NCI-H2081 treated with DMSO at 0.1 percent for 48 hours (cell line): ENCODE data around the gene ACSS1.

ENCODE experiments used
- DNase-seq: peaks from one replicate; lab custom pipeline; 2025; lab: John Stamatoyannopoulos, UW

The ACSS1 gene

DNA sequence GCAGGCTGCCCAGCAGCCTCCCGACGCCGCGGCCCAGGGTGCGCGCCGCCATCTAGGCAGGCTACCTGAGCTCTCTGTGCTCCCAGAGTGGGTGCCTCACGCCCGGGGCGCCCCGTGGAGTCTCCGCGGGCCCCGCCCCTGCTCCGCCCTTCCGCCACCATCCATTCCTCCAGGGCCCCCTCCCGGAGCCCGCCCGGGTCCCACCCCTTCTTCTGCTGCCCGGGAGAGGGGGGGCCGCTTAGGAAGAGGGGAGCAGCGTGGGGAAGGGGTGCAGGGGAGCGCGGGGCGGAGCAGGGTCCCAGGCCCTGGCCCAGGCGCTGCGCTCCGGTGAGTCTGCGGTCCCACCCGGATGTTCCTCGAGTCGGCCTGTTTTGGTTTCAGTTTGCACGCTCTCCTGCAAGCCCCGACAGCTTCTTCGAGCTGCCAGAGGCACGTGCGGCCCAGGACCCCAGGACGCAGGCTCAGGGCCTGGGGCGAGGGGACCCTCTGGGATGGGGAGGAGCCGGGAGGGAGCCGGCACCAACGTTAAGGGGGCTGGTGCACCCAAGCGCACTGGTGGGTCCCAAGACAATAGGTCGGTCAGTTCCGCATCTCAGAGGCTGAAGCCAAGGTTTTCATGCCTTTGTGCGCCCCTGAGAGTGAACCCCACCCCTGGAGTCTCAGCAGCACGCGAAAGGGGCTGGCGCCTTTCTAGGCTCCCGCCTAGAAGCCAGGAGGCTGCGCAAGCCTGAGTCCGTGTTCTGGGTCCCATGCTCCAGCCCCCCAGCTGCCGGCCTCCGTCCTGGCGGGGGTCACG lies at the start of gene ACSS1:
Gene ACSS1 (minus strand): TSS at position 89 of the 796 bp plus-strand sequence. CDS start 37 bp downstream, at position 52.
- no peak for DNase-seq

DNA sequence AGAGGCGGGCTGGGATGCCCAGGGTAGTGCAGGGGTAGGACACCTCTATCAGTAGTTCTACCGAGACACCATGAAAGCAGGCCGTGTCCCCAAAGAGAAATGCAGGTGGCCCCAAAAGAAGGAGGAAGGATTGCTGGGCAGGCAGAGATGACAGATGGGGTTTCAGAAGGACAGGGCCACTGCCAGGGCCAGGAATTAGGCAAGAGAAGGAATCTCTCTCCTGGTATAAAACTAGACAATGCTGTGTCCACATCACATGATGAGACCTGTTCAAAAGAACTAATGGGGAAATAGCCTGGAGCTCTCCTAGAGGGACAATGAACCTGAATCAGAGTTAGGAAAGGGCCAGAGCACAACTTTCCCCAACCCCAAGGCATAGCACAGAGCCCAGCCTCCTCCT lies 45.6 kb upstream of the ACSS1 start:
- no peak for DNase-seq

DNA sequence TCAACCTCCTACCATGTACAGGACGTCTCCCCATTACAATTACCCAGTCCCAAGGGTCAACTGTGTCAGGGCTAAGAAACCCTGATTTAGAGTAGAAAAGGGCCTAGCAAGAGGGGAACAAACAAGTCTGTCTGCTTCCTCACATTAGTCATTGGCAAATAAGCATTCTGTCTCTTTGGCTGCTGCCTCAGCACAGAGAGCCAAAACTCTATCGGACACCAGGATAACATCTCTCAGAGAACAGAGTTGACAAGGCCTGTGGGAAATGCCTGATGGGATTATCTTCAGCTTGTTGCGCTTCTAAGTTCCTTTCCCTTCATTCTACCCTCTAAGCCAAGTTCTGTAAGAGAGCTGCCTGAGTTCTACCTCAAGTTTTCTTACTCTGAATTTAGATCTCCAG lies 43.0 kb upstream of the ACSS1 start:
- DNase-seq: no peak

DNA sequence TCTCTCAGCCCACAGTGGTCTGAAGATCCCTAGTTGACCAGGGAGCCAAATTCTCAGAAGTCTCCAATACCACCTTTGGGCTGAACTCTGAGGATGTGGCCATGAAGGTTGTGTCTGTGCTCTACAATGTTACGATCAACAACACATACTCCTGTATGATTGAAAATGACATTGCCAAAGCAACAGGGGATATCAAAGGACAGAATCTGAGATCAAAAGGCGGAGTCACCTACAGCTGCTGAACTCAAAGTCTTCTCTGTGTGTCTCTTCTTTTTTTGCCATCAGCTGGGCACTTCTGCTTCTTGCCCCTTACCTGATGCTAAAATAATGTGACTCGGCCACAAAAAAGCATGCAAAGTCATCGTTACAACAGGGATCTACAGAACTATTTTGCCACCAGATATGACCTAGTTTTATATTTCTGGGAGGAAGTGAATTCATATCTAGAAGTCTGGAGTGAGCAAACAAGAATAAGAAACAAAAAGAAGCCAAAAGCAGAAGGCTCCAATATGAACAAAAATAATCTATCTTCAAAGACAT lies 41.7 kb upstream of the ACSS1 start:
- DNase-seq: no peak

DNA sequence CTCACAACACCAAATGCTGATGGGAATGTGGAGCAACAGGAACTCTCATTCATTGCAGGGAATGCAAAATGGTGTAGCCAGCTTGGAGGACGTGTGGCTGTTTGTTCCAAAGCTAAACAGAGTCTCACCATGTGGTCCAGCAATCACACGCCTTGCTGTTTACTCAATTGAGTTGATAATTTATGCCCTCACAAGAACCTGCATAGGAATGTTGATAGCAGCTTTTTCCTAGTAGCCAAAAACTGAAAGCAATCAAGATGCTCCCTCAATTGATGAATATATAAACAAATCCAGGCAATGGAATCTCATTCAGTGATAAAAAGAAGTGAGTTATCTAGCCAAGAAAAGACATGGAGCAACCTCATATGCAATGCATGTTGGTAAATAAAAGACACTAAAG lies 39.6 kb upstream of the ACSS1 start:
- DNase-seq: no peak

DNA sequence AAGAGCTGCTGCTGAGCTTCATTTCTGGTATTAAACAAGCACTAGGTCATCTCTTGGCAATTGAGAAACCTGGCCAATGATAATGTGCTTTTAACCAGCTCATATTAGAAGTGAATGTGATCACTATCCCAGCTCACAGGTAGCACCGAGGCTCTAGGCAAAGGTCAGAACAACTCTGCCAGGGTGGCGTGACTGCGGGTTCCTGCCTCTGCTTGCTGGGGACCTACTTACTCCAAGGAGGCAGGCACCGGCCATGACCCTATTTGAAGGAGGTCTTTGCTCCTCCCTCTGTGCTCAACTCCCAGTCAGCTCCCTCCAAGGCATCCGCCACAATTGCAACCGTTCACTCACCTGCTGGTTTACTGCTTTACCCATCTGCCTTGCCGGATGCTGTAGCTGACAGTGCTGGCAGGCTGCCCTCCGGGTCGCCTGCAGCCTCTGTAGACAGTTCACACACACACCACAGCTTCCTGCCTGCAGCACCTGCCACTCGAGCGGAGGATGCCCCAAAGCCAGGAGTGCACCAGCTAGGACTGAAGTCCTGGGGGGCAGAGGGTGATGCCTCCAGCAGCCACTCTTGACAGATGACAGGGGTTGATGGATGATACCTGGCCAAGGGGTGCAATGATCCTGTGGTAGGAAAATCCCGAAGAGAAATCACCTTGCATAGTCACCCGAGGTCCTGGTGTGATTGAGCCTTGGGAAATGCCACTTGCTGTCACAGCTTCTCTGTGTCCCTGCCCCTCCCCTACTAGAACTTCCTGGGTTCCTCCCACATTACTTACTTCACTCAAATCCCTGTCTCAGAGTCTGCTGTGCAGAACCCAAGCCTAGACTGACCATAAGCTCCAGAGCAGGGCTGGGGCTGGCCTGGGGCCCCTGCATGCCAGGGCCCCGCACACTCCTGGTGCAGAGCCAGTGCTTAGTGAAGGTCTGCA lies 32.8 kb upstream of the ACSS1 start:
- DNase-seq: peak; percentile 79

DNA sequence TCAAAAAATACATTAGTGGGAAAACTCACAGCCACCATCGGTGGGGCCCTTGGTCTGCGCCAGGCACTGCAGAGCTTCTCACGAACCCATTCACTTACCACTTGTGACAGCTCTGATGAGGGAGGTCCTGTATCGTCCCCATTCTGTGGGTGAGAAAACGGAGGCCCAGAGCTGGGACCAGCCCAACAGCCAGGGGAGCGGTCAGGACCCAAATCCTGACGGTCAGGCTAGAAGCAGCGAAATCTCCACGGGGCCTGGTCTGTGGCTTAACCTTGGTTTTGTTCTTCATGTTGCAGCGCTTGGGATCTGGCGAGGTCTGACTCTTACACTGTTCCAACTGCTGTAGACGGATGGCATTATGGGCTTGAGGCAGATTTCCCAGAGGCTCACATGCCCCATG lies 31.7 kb upstream of the ACSS1 start:
- DNase-seq: no peak

DNA sequence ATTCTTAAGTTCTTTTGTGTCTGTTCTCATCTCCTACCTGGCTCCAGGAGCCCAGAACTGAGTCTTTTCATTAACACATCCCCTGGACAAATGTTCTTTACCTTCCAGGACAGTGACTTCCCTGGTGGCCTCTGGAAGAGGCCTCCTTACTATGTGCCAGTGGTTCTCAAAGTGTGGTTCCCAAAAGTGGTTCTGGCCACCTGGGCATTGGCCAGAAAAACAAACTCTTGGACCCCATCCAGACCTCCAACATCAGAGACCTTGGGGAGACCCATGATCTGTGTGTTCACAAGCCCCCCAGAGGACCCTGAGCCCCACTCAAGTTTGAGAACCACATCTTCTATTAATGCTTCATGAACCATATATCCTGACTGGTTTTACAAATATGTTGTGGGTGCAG lies 31.2 kb upstream of the ACSS1 start:
- no peak for DNase-seq

DNA sequence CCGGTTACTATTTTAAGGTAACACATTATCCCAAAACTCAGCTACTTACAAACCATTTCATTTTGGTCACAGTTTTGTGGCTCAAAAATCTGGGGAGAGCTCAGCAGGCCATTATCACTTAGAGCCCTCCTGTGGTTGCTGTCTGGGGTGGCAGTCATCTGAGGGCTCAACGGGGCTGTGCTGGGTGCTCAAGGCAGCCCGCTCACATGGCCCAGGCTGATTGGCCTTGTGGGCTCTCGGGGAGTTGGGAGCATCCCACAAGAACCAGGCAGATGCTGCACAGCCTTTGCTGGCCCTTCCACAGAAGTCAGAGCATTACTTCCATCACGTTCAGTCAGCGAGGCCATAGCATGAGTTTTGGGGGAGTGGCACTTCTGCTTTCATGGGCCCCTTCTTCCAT lies 30.3 kb upstream of the ACSS1 start:
- no peak for DNase-seq

DNA sequence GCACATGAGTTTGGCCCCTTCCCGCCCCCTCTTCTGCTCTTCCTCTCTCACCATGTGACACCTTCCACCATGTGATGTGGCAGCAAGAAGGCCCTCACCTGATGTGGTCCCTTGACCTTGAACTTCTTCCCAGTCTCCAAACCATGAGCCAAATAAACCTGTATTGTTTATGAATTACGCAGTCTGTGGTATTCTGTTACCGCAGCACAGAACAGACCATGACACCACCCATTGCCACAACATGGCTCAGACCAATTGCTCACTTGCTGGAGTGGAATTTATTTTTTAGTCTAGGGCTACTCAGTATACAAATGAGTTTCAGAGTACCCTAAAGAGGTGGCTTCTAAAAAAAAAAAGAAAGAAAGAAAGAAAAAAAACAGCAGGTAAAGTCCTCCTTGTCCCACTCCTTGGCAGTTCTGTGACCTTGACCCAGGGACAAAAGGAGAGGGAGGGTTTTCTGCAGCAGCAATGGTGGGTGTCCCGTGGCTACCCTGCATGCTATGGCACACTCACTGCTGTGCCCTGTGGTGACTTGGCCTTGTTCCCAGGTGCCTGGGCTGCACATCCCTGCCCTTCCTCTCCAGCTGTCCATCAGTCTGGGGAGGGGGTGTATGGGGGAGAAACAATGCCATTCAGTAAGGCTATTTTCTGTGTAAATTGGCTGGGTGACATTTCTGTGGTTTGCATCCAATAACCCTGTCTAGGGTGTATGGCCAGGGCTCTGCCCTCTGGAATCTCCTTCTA lies 29.4 kb upstream of the ACSS1 start:
- DNase-seq: no peak

DNA sequence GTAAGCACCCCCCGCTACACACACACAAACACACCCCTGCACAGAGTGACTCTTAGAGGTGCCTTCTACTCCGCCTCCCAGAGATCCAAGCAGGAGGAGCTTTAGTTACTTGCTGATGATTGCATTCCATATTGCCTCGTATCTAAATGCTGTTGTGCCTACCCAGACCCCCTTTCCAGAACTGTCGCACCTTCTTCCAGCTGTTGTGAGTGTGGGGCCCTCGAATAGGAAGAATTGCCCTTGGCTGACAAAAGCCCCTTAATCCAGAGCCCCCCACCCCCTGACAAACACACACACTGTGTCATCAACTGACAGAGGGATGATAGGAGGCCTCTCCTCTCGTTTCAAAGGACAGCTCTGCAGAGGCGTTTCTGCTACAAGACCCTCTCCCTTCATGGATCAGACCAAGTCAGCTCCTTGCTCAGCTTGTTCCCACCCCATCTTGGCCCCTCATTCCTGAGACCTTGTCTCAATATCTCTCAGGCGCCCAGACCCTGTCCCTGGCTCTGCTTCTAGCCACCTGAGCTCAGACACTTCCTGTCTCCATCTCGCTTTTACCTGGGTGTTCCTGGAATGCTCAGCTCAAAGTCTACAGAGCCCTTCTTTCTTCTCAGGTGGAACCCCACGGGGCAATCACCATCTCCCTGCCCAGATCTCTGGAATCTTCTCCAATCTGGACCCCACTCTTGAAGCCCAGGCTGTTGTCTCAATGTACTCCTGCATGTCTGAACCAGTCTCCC lies 28.0 kb upstream of the ACSS1 start:
- no peak for DNase-seq

DNA sequence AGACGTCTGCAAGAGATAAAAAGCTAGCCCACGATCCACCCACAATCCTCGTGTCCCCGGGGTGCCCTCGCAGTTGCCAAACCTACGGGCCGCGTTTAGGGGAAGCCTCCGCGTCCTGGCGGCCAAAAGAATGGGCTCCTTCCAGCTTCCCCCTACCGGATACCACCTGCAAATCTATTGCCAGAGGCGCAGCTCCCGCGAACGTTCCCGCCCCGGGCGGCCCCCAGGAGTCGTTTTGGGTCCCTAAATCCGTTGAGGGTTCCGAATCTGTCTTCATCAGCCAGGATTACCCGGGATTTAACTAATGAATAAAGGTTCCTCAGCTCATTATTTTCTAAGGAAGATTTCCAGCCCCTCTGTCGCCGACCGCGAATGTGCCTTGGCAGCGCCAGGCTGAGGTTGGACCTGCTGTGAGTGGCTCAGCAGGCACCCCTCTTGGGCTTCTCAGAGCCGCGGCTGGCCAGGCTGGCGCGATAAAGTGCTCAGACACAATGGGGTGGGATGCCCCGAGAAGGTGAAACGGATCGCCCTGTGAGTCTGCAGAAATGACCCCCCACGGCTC lies 26.8 kb upstream of the ACSS1 start:
- no peak for DNase-seq

DNA sequence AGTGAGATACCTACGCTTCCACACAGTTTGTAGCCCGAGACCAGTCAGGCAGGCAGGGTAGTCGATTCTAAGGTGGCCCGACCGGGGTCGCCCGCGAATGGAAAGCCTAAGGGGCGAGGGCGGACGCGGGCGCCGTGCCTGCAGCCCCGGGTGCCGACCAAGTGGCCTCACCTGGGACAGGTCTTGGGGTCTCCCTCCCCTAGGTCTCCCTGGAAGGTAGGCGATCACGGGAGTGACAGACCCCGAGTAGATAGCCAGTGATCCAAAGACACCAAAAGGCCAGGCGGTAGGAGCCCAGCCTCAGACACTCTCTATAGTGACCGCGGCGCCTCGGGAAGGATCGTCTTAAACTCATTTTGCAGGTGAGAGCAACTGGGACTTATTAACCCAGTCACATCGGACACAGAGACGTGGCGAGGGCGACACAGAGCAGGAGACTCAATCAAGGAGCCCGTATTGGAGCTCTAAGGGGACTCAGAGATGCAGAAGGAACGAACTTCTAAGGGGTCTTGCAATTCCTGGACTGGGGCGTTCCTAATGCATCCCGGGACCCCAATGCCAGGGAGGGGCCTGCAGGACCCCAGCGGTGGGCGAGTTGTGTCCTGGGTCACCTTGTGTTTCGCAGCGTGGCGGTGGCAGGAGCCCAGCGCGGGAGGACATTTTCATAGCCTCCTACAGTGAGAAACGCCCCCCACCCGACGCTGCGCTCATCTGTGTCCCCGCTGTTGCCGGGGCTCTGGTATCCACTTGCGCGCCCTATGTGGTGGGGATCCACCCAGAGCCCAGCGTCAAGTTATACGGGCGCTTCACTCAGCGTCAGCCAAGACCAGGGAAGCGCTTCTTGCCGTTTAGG lies 26.1 kb upstream of the ACSS1 start:
- no peak for DNase-seq

DNA sequence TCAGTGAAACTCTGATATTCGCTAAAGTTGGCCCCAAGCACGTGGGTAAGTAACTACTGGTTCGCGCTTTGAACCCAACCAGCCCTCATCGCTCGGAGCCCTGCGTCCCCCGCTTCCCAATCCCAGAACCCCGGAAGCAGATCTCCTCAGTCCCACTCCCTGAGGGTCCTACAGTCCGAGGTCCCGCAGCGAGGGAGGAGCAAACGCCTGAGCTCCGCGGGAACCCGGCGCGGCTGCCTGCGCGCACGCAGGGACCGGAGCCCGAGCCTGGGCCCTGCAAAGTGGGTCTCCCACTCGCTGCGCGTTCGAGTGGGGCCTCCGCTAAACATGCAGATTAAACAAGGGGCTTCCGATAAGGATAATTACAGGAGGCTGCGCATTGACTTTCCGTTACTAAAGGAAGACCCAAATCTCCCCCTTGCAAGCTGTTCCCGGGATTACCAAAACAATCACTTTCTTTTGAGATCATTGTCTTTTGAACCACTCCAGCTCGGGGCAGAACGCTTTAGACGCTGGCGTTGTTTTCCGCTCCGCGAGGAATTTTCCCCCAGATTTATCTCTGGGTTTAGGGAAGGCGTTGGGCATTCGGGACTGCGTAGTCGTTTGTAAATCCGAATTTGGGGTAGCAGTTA lies 25.3 kb upstream of the ACSS1 start:
- no peak for DNase-seq

DNA sequence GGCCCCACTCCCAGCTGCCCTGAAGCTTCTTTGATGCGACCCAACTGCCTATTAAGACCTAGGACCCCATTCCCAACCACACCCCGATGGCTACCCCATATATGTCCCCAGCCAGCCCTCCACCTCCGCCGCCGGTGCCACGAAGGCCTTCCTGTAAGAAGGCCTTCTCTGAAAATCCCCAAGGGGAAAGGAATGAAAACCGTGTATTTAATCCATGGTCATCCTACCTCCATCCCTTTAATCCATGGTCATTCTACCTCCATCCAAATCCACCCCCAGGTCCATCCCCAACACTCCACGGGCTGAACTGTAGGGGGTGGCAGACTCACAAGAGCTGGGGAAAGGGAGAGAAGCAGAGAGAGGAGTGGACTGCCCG lies 24.5 kb upstream of the ACSS1 start:
- DNase-seq: no peak

DNA sequence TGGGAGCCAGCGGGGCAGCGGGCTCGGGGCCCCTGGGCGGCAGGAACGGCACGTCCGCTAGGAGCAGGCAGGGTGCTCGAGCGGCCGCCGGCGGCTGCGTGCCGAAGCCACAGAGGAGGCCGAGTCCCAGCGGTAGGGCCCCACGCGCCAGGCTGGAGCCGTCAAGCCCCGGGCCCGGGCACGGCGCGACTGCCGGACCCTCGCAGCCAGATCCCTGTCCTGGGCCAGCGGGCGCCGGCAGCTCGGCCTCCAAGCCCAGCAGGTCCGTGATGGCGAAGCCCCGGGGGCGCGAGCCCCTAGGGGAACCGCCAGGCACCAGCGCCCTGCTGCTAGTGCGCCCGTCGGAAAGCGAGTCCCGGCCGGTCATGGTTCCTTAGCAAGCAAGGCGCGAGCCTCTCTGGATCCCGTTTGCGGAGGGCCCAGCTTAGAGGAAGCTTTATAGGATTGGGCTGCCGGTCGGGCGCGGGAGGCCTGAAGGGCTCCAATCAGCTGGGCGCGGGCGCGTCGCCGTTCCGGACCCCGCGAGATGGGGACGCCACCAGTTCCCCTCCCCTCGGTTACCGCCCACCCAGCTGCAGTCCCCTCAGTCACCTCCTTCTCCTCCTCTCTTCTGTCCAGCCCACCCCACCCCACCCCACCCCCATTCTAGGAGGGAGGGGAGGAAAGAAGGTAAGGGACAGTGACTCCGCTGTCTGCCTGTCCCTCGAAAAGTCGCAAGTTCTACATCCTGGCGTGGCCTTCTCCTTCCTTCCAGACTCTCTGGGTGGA lies 24.0 kb upstream of the ACSS1 start, which contains the start of gene VSX1:
Gene VSX1 (minus strand): TSS at position 412 of the 768 bp plus-strand sequence. CDS start 45 bp downstream, at position 367.
- no peak for DNase-seq

DNA sequence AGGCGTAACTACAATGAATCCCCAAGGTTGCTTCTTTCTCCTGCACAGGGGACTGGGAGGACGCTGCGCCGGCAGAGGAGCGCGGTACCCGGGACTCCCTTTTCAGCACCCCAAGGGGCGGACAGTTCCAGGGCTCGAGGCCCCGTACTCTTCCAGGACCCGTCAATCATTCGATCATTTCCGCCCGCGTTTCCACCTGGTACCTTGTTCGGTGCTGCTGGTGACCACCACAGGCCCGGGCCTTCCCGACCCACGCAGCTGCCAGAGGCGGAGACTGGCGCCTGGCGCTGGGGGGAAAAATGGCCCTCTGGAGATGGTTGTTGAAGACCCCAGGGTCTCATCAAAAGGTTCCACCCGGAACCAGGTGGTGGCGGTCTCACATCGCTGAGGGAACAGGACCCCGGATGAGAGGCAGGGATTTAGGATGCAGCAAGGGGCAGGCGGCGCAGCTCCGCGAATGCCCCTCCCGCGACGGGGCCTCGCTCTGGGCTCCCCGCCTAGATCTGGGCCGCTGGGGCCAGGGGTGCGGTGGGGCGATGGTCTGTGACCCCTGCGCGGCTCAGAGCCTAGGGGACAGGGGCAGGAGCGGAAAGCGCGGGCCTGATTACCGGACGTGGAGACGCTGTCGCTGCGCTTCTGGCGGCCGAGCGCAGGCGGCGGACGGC lies 23.3 kb upstream of the ACSS1 start:
- no peak for DNase-seq

DNA sequence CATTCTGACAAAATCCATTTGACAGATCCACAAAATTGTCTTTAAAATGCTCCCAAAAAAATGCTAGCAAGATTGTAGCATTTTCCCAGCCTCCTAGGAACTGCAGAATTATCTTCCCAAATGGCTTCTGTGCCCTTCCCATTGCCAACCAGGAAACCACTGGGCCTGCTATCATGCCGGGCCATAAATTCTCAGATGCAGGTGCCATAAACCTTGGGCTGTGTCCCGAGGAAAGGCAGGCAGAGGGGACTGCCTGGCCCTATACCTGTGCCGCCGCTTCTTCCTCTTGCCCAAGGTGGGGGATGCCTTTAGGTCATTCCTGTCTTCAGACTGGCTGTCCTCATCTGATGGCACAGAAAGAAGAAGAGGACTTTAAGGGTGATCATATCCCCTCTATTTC lies 21.2 kb upstream of the ACSS1 start:
- DNase-seq: no peak
